Small intestine (tissue), 7 donors: ENCODE data around the gene GPER1. TPM values are rescaled to one million over a fixed set of nuclear protein-coding genes. Genes with fewer than 3 reads are reported as not detected.
A peak's percentile ranks its signal among the peaks of the same experiment; 100 is the strongest.

ENCODE experiments used
- DNase-seq, 2 donors: peaks; one replicate each; pipeline versions ENCODE4 v3.0.0 to v3.0.0-alpha.2; 2013
- FAIRE-seq: peaks from 2 replicates; lab custom pipeline; 2012; peaks lifted over from hg19 to GRCh38; lab: Jason Lieb, UNC
- H3K27ac ChIP-seq, 3 donors: one replicate each; pipeline ENCODE4 v1.5.1; 2013; ENCODE audit warnings: low read length in 2 of 3, mild to moderate bottlenecking in 2 of 3, control low read depth in 1 of 3, inconsistent platforms in 1 of 3, low read depth in 1 of 3, moderate library complexity in 1 of 3
- H3K27me3 ChIP-seq, 3 donors: one replicate each; pipeline ENCODE4 v1.6.1; 2013; ENCODE audit warnings: low read length in 3 of 3, inconsistent platforms in 1 of 3; ENCODE audit not compliant: control insufficient read depth in 3 of 3, insufficient read depth in 3 of 3
- H3K36me3 ChIP-seq, 3 donors: one replicate each; pipeline ENCODE4 v1.6.1; 2013; ENCODE audit warnings: low read length in 3 of 3, inconsistent platforms in 1 of 3, low read depth in 1 of 3, mild to moderate bottlenecking in 1 of 3, moderate library complexity in 1 of 3; ENCODE audit not compliant: control insufficient read depth in 3 of 3, insufficient read depth in 2 of 3
- H3K4me1 ChIP-seq, 3 donors: one replicate each; pipeline ENCODE4 v1.6.1; 2013; ENCODE audit warnings: low read length in 2 of 3, inconsistent platforms in 1 of 3, low read depth in 1 of 3, mild to moderate bottlenecking in 1 of 3, moderate library complexity in 1 of 3; ENCODE audit not compliant: control insufficient read depth in 3 of 3, insufficient read depth in 2 of 3
- H3K4me3 ChIP-seq, 3 donors: one replicate each; pipeline ENCODE4 v1.5.1; 2013; ENCODE audit warnings: low read length in 3 of 3, control low read depth in 1 of 3, inconsistent platforms in 1 of 3, low read depth in 1 of 3, mild to moderate bottlenecking in 1 of 3, moderate library complexity in 1 of 3
- H3K9me3 ChIP-seq, 2 donors: one replicate each; pipeline ENCODE4 v1.6.1; 2013; ENCODE audit warnings: low read depth in 1 of 2, low read length in 1 of 2; ENCODE audit not compliant: control insufficient read depth in 2 of 2, insufficient read depth in 1 of 2
- WGBS, 3 donors: extraction: QIAGEN DNeasy Blood & Tissue Kit; methylation state at CpG; one replicate each; pipeline ENCODE4 v1.1.7; 2013; 5-methylcytosine and 5-hydroxymethylcytosine counted together
- polyA plus RNA-seq, 4 donors: library from polyadenylated mRNA; stranded (reverse) in 3 of 4; unstranded in 1 of 4; fragments of 200-250 nt in 3 of 4; fragments of 120-200 nt in 1 of 4; gene quantifications; one replicate each; pipeline versions ENCODE4 v1.2.1 to v1.2.3, GENCODE V29; 2013
- donor health status: healthy with polysubstance abuse.
- donor health status: control.
- donor health status: control.
- donor health status: Bipolar disorder and iron deficiency.
- donor health status: healthy.

Gene GPER1
- polyA plus RNA-seq, 4 donors = 0.54 to 4.7 (median 0.99) TPM

GRCh38 chr7:1085266-1085665, 2.6 kb upstream of the GPER1 start:
- peaks cover 0 to 11% (median 0%) of the 10 kb centered on the region in 3 donors for H3K4me1 ChIP-seq
- DNase-seq (no peak), FAIRE-seq (no peak)
- H3K36me3 ChIP-seq = peaks cover 0 to 28% (median 0%) of the 10 kb centered on the region in 3 donors
- no peaks in the 10 kb centered on the region for H3K9me3 ChIP-seq
- H3K27ac ChIP-seq = no peak overlapping the region
- no peak overlapping the region for H3K4me3 ChIP-seq
- 89 to 93% (median 89%) methylated on average over 10 of the region's 10 CpGs for WGBS, 3 donors
- H3K27me3 ChIP-seq = no peaks in the 10 kb centered on the region

DNA sequence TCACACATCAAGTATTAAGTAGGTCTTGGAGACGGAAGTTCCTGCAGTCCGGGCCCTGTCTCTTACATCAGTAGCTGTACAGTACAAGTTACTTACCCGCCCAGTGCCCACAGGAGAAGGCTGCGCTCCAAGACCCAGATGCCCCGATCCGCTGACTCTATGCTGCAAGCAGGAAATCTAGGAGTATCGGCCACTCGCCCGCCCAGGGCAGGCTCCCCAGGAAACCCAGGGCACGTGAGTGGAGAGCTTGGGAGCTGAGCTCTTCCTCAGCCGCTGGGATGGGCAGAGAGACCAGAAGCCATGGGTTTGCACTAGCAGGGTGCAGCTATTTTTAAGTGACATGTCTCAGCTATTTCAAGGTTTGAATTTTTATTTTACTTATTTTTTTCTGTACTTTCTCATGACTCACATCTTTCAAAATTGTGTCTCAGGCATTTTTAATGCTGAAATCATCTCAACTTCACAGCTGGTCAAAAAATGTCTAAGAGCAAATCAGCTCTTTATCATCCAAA, 1.9 kb upstream of the GPER1 start:
- DNase-seq = no peak
- 93 to 94% (median 93%) methylated on average over 11 of the region's 11 CpGs for WGBS, 3 donors
- Histone ChIP-seq H3K36me3 (peaks cover 0 to 25% (median 0%) of the 10 kb centered on the region in 3 donors), H3K27me3 (no peaks in the 10 kb centered on the region), H3K4me3 (no peak overlapping the region), H3K4me1 (peaks cover 0 to 11% (median 0%) of the 10 kb centered on the region in 3 donors), H3K9me3 (no peaks in the 10 kb centered on the region), H3K27ac (no peak overlapping the region)
- FAIRE-seq = no peak

- H3K27ac ChIP-seq = no peak overlapping the region
- no peak for FAIRE-seq
- H3K4me3 ChIP-seq = peak overlapping the region in 2 of 3 donors; percentile 24 to 26
These were observed 1.1 kb upstream of the GPER1 start for GRCh38 chr7:1086588-1087464.

GRCh38 chr7:1087465-1087814, 473 bp upstream of the GPER1 start:
- no peaks in the 10 kb centered on the region for H3K27me3 ChIP-seq
- no peaks in the 10 kb centered on the region for H3K9me3 ChIP-seq
- FAIRE-seq (no peak), DNase-seq (peak in 1 of 2 donors; percentile 5)
- peaks cover 0 to 26% (median 0%) of the 10 kb centered on the region in 3 donors for H3K36me3 ChIP-seq
- WGBS, 3 donors = 27 to 40% (median 38%) methylated on average over 6 of the region's 6 CpGs
- no peak overlapping the region for H3K27ac ChIP-seq
- H3K4me3 ChIP-seq = no peak overlapping the region
- H3K4me1 ChIP-seq = peaks cover 0 to 11% (median 0%) of the 10 kb centered on the region in 3 donors

More at GRCh38 chr7:1086588-1087464, 1.1 kb upstream of the GPER1 start:
- 7 to 9% (median 8%) methylated on average over 44 to 45 of the region's 45 CpGs for WGBS, 3 donors
- Histone ChIP-seq H3K27me3 (no peaks in the 10 kb centered on the region), H3K4me1 (peaks cover 0 to 11% (median 0%) of the 10 kb centered on the region in 3 donors), H3K36me3 (peaks cover 0 to 21% (median 0%) of the 10 kb centered on the region in 3 donors), H3K9me3 (no peaks in the 10 kb centered on the region)
- peak; percentile 64 to 88 for DNase-seq

- Histone ChIP-seq H3K27me3 (no peaks in the 10 kb centered on the region), H3K9me3 (no peaks in the 10 kb centered on the region), H3K4me1 (peaks cover 0 to 14% (median 0%) of the 10 kb centered on the region in 3 donors), H3K27ac (no peak overlapping the region), H3K4me3 (no peak overlapping the region), H3K36me3 (peaks cover 0 to 26% (median 0%) of the 10 kb centered on the region in 3 donors)
- no peak for FAIRE-seq
- WGBS, 3 donors = 93 to 95% (median 94%) methylated on average over 20 to 21 of the region's 21 CpGs
- DNase-seq = no peak
These were observed 2.3 kb downstream of the GPER1 start for GRCh38 chr7:1090236-1090635.

DNA sequence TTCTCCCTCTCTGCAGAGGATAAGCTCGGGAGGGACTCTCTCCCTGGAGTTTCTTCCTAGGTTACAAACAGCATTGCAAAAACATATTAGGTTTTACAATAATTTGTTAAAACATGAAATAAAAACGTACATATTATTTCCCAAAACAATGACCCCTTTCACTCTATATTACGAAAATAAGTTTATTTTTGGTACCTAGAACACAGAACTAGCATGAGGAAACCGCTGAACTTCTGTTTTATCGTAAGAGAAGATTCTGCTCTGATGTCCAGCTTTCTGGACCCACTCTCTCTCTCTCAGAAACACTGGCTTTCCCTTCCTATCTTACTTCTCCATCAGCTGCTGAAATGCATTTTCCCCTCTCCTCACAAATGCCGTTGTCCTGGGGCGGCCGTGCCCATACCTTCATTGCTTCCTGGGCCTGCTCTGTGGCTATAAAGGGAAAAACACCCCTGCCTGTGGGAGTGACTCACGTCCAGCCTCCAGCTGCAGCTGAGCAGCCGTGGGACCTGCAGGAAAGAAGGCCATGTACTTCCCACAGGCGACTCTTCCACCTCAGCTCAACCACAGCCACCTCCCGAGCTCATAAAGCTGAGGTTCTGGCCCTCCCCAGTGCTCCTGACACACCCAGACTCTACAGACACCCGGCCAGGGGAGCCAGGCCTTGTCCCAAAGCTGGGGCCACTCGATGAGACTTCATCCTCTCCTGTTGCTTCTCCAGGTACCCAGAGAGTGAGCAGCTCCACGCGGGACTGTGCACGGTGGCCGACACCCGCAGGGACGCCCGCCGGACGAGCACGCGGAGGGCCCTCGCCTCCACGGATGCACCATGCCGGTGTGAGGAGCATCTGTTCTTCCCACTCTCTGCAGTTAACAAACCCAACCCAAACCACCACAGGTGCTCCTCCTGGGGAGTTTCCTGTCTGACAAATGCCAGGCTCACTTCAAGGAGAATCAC, 3.1 kb downstream of the GPER1 start:
- Histone ChIP-seq H3K4me1 (peaks cover 0 to 14% (median 0%) of the 10 kb centered on the region in 3 donors), H3K9me3 (no peaks in the 10 kb centered on the region), H3K36me3 (peaks cover 0 to 27% (median 0%) of the 10 kb centered on the region in 3 donors), H3K27ac (no peak overlapping the region), H3K27me3 (no peaks in the 10 kb centered on the region), H3K4me3 (no peak overlapping the region)
- FAIRE-seq (no peak), DNase-seq (no peak)
- WGBS, 3 donors = 81 to 86% (median 85%) methylated on average over 28 of the region's 28 CpGs

DNA sequence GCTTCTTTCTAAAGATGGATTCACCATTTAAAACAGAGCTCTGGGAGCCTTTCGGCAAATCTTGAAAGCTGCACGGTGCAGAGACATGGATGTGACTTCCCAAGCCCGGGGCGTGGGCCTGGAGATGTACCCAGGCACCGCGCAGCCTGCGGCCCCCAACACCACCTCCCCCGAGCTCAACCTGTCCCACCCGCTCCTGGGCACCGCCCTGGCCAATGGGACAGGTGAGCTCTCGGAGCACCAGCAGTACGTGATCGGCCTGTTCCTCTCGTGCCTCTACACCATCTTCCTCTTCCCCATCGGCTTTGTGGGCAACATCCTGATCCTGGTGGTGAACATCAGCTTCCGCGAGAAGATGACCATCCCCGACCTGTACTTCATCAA, 3.7 kb downstream of the GPER1 start:
- H3K27me3 ChIP-seq = no peaks in the 10 kb centered on the region
- H3K4me3 ChIP-seq = no peak overlapping the region
- no peak overlapping the region for H3K27ac ChIP-seq
- peaks cover 0 to 17% (median 0%) of the 10 kb centered on the region in 3 donors for H3K4me1 ChIP-seq
- FAIRE-seq = no peak
- 95 to 97% (median 96%) methylated on average over 18 of the region's 18 CpGs for WGBS, 3 donors
- H3K36me3 ChIP-seq = peaks cover 0 to 27% (median 0%) of the 10 kb centered on the region in 3 donors
- no peak for DNase-seq
- no peaks in the 10 kb centered on the region for H3K9me3 ChIP-seq

GRCh38 chr7:1092161-1092632, 4.3 kb downstream of the GPER1 start:
- 97% methylated on average over 40 of the region's 40 CpGs for WGBS, 3 donors
- Histone ChIP-seq H3K4me1 (peaks cover 0 to 15% (median 0%) of the 10 kb centered on the region in 3 donors), H3K4me3 (no peak overlapping the region), H3K27ac (no peak overlapping the region), H3K27me3 (no peaks in the 10 kb centered on the region), H3K9me3 (no peaks in the 10 kb centered on the region), H3K36me3 (peaks cover 0 to 31% (median 0%) of the 10 kb centered on the region in 3 donors)
- DNase-seq = no peak
- no peak for FAIRE-seq
